GM21825 (cell line): ENCODE results near the gene ITGB1.
"Not testable (repeated sequence)": the region's sequence is repeated elsewhere in the genome, so short reads cannot be mapped to it uniquely, and the experiment has no call there.

ENCODE experiments used
- ATAC-seq: cut with Tn5 transposase; IDR thresholded peaks from one replicate; pipeline ENCODE4 v1.9.1; 2021; ENCODE audit warnings: mild to moderate bottlenecking, moderate library complexity; ENCODE audit not compliant: unreplicated experiment

ITGB1 gene

DNA sequence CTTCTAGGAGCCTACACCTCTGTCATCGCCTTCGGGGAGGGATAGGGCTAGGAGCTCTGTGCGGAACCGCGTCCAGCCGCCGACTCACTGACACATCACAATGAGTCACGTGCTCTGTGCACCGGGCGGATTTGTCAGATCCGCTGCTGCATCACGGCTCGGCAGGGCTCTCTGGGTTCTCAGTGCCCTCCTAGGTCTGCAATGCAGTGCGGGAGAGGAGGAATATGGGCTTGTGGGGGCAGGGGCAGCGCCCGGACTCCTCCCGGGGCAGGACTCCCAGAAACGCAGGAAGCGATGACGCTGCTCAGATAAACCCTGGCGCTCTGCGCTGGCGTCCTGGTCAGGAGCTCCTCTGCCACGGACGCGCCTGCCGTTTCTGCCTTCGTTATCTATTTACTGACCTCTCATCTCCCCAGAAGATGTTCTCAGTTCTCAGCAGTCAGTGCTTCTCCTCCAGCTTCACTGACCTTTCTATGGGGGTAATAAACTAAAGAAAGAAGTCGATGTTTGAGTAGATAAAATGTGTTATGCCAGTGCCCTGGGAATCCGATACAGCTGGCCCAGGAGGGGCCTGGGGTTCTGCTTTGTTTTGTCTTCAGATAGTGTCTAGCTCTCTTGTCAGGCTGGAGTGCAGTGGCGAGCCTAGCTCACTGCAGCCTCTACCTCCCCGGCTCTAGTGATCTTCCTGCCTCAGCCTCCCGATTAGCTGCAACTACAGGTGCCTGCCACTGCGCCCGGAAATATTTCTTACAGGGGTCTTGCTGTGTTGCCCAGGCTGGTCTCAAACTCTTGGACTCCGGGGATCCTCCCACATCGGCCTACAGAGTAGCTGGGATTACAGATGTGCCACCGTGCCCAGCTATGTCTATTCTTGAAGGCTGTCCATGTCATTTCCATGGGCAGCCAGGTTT lies 22.8 kb upstream of the ITGB1 start:
- peak; percentile 95 for ATAC-seq

DNA sequence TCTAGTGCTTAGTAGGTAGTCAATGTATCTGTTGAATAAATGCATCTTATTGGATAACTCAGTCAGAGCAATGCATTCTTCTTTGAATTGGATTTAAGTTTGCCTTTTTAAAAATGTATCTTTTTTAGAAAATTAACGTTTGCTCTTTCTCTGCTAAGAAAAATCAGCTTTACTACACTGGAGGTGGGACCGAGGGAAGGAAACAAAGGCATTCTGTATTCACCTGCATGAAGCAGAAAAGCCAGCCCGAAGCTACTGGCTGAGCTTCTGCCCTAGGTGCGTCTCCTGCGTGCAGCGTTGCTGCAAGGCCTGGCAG lies 22.2 kb upstream of the ITGB1 start:
- ATAC-seq = no peak

- not testable (repeated sequence) for ATAC-seq
These were observed 21.7 kb upstream of the ITGB1 start for GRCh38 chr10:32979719-32980118.

GRCh38 chr10:32979041-32979440 lies 21.0 kb upstream of the ITGB1 start:
- ATAC-seq = no peak

DNA sequence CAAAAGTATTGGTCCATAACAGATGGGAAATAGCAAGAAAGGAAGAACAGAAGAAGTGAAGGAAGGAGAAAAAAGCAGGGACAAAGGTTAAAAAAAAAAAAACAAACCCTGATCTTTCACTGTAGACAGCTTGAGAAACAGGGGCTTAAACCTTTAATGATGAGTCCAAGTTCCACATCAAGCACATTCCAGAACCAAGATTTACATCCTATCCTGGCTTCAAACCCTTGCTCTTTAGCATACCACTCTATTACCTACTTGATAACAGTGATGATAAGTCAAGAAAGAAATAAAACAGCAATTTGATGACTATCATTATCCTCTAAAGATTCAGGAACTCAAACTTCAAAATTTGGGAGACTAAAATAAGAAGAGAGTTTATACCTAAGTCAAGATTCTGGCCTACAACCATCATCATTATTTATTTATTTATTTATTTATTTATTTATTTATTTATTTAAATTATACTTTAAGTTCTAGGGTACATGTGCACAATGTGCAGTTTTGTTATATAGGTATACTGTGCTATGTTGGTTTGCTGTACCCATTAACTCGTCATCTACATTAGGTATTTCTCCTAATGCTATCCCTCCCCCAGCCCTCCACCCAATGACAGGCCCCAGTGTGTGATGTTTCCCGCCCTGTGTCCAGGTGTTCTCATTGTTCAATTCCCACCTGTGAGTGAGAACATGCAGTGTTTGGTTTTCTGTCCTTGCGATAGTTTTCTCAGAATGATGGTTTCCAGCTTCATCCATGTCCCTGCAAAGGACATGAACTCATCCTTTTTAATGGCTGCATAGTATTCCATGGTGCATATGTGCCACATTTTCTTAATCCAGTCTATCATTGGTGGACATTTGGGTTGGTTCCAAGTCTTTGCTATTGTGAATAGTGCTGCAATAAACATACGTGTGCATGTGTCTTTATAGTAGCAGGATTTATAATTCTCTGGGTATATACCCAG lies 20.1 kb upstream of the ITGB1 start:
- not testable (repeated sequence) for ATAC-seq

- ATAC-seq = no peak
These were observed 18.3 kb upstream of the ITGB1 start for GRCh38 chr10:32976338-32976737.

DNA sequence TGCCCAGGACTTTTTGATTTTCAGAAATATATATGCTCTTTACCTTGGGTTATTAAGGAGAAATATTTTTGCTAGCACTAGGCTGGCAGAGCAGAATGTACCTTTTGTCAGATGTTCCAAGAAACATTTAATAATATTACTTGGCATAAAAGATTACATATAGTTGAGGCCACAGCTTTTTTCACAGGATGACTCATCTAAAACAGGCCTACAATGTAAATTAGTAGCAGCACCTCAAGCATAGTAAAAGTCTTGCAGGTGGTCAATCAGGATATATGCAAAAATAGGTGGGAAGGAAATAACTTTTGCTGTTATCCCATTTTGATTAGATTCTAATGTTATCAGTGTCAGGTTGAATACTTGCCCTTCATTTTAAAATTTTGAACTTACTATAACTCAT lies 14.9 kb upstream of the ITGB1 start:
- no peak for ATAC-seq

GRCh38 chr10:32972460-32972859 lies 14.4 kb upstream of the ITGB1 start:
- ATAC-seq = no peak

DNA sequence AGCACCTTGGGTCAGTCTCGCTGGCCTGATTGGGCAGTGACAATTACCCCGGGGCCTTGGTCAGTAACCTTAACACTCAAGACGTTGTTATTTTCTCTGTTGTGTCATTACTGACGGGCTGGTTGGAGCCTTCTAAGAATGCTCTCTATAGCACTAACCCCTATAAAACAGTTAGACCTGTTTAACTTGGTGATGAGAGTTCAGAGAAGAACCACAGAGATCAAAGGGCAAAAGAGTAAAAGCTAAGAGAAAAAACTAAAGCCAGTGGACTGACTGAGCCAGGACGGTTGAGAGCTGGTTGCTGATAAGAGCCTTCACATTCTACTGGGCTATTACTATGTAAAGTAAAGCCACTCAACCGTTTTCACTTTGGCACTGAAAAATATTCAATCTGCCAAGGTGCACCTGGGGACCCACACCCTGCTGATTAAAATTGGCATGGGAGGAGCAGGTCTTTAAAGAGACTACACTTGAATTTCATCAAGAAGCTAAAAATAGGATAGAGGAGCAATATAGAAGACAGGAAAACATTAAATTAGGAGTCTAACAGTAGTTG lies 13.6 kb upstream of the ITGB1 start:
- ATAC-seq = no peak

DNA sequence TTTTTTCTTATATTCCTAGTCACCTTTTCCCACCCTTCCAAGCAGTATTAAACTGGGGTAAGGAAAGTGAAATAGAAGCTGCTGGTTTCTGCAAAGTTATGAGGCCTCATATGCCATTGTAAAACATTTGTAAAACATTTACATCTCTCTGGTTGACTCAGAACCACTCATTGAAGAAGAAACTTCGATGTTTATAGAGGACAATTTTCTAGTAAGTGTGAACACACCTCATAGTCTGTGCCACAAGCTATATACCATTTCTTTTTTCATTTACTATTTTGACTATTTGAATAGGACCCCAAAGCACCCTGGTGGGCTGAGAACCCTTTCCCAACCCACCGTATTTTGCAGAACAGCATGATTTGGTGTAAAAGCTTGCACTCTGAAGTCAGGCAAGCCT lies 12.9 kb upstream of the ITGB1 start:
- peak; percentile 66 for ATAC-seq

DNA sequence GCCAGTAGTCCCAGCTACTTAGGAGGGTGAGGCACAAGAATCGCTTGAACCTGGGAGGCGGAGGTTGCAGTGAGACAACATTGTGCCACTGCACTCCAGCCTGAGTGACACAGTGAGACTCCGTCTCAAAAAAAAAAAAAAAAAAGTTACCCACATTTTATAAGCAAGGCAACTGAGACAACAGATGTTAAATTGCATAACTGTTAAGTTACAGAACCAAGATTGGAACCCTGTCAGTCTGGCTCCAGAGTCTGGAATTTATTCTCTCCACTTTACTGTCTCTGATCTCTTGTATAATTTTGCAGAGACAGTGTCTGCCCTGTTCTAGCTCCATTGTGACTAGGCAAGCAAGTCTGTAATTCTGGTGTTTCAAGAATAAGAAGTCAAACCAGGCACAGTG lies 6.2 kb upstream of the ITGB1 start:
- ATAC-seq = no peak

DNA sequence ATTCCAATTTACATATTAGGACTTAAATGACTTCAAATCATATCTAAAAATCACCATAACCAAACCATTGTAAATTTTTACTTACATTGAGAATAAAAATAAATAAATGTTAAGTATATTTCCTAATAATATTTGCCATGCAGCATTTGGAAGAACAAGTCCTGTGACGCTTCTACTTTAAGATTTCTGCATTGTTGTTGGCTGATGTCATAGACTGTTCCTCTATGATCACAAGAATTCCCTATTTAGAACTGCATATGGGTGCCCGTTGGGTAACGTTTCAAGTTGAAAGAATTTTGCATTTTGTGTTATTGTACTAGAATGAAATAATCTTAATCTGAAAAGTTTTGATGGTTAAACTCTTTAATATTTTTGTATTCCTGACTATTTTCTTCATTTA lies 5.1 kb upstream of the ITGB1 start:
- ATAC-seq = no peak

GRCh38 chr10:32962521-32962920 lies 4.5 kb upstream of the ITGB1 start:
- ATAC-seq = no peak

DNA sequence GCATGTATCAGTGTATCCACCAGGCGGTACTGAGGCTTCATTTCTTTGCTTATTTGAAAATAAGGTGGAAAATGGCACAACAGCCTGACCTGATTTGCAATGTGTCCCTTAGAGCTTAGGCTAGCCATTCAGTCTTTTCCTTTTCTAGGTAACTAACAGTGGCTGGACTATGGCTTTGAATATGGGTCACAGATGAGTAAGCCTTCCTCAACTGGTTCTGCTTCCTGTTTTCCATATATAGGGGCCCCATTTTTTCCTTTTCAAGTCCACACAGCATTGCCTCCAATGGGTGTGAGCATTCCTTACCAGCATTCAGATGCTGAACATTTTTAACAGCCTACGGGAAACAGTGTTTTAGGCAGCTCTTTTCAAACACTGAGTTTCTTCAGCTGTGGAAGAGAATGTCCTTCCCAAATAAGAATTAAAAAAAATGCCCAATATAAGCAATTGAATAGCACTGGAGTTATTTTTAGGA lies 3.9 kb upstream of the ITGB1 start:
- ATAC-seq = no peak

DNA sequence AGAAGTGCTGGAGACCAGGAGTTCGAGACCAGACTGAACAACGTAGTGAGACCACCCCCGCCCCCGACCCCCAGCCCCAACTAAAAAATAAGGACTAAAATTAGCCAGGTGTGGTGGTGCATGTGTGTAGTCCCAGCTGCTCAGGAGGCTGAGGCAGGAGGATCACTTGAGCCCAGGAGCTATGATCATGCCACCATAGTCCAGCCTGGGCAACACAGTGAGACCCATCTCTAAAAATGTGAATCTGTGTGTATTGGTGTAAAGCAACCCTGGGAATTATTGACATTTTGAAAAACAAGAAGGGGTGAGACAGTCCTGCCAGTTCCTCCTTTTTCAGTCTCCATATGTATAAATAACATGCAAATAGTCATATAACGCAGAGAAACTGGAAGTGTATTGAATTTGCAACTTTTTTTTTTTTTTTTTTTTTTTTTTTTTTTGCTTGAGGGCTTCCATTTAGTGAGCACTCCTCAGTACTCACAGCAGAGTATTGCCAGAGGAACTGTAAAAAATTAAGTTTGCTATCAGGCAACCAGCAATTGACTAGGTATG lies 3.4 kb upstream of the ITGB1 start:
- no peak for ATAC-seq

- no peak for ATAC-seq
These were observed 2.0 kb upstream of the ITGB1 start for GRCh38 chr10:32960022-32960421.

DNA sequence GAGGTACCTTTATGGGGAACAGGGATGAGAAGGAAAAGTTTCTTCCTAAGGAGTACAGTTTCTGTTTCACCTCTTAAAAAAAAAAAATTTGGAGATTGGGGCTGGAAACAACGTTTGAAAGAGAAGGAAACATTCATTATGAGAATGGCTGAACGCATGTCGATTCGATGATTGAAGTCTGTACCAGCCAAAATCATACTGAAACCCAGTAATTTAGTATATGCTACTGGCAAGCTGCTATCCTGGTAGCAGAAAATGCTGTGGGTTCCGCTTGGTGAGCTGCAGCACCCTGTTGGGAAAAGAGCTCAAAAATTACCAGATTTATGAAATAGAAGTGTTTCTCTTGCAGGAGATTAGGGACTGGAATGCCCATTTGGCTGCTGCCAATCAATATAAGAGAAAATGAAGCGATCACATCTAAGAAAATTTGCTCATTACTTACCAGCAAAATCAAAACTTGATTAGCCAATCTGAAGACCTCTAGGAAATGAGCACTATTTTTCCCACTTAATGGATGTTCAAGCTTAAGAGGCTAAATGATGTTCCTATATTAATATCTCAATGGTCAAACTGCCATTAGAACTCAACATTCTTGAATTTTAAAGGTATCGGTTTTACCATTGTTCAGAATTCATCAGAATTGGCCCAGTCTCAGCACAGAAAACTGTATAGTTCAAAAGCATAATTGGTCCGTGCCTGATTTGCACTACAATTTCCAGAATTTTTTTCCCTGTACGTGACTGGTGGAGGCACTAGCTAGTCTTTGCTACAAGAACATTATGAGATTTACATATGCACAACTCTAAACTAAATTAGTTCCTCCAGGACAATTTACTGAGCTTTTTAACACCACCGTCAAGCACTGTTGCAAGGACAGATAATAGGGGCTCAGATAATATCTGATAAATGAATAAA lies 1.2 kb upstream of the ITGB1 start:
- ATAC-seq = peak; percentile 37

- ATAC-seq = peak; percentile 31
These were observed 517 bp downstream of the ITGB1 start for GRCh38 chr10:32957341-32958084.
